Inflammatory macrophage treated with lipopolysaccharide for 4 hours (primary cell): Measurements from ENCODE around the gene SFMBT2.
"Not testable (repeated sequence)": the region's sequence is repeated elsewhere in the genome, so short reads cannot be mapped to it uniquely, and the experiment has no call there.

Source experiments
- DNase-seq: peaks from one replicate; pipeline ENCODE4 v3.0.0-alpha.2; 2020

The SFMBT2 gene

DNA sequence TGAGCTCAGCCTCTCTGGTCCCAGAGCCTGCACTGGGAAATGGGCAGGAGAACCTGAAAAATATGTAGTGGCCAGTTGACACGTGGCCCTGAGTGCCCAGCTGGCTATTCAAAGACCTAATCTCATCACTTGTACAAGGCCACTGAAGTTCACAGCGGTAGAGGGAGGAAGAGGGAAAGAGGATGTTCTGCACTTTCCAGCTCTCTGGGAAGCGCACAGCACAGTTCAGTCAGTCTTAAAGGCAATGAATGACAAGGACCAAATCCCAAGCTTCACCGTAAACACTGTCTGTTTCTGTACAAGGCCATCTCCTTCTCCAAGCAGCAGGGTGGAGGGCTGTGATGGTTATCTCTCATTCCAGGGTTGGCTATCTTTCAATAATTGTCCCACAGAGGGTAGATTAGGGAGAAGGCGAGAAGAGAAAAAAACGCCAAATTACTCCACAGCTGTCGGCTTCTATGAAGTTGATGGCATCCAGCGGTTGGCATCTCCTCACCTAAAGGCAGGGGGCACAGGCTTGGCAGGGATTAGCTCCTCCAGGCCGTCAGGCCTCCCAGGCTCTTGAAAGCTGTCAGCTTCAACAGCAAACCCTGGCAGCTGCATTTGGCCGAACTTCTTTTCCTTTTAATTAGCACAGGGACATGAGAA is 10.6 kb downstream of the SFMBT2 start:
- DNase-seq = no peak

DNA sequence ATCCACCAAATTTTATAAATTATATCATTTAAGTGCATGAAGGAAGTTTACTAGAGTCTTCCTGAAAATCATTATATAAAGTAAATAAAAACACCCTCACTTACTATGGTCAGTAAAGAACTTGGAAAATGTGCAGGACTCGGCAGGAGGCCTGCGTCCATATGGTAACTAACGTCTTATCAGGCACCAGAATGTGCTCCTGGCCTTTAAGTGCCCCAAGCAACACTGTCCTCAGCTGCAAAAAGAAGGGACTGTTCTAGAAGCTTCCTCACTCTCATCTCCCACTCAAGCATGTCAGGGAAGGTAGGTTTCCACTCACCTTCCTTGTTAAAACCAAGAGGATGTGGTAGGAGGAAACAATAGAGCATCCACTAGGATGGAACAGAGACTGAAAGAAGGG is 11.3 kb downstream of the SFMBT2 start:
- no peak for DNase-seq

DNA sequence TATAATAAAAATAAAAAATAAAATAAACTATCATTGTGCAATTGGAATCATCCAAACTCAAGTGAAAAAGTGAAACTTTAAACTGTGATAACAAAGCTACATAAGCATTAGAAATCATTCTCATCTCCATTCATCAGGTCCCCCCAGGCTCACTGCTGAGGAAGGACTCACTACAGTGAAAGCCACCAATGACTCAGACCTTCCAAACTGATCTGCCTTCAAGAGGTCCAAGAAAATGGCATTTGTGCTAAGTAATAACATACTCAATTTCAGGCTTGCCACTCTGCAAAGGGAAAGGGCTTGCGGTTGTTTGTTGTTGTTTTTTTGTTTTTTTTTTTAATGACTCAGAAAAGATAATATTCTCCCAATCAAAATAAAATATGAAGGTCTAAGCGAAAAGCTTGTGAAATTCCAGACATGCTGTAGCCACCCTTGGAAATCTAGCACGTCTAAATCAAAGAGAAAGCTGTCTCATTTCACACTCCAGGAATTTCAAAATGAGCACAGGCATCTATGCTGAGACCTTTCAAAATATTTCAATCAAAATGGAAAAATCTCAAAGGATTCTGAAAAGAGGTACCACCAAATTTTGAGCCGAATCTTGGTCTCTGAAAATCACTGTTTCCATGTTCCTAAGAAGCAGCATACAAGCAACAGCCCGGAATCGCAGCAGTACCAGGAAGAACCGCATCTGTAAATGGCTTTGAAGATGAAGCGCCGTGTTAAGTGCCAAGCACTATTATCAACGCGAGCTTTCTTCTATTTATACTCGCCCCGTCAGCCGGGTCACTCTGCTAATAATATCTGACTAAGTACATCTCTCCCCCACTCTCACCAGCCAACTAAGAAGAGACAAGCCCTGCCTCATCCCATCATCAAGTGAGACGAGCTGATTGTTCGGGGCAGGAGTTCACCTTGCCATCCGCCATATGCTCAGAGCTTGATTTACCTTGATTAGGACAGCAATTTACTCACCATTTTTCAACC is 13.5 kb downstream of the SFMBT2 start:
- DNase-seq = no peak

GRCh38 chr10:7392301-7392700 is 18.5 kb downstream of the SFMBT2 start:
- not testable (repeated sequence) for DNase-seq

DNA sequence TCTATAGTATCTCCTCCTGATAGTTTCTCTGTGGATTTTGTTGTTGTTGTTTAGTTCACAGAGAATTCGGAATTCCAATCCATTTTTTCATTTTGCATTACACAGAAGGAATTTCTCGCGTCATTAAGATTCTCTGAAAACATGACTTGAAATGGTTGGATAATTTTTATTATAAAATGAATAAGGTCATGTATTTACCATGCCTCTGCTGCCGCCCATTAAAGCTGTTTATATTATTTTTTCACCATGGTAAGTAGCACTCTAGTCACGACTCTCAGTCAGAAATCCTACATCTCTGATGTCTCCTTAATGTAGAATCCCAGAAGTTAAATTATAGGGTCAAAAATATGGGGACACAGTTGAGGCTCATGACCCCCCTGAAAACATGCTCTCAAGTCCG is 19.1 kb downstream of the SFMBT2 start:
- no peak for DNase-seq

GRCh38 chr10:7390689-7391110 is 20.1 kb downstream of the SFMBT2 start:
- not testable (repeated sequence) for DNase-seq

DNA sequence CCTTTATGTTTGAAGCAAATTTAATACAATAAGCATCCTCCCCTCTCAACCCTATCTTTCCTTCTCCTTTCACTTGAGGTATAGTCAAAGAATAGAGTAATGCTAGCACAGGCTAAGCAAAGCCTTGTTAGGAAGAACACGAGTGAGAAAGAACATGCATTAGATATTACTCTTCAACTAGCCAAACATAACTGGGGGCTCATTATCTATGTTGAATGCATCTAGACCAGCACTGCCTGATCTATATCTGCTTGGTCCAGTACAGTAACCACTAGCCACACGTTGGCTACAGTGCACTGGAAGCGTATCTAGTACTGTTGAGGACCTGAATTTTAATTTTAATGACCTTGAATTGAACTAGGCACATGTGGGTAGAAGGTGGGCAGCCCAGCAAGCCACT is 21.0 kb downstream of the SFMBT2 start:
- no peak for DNase-seq

DNA sequence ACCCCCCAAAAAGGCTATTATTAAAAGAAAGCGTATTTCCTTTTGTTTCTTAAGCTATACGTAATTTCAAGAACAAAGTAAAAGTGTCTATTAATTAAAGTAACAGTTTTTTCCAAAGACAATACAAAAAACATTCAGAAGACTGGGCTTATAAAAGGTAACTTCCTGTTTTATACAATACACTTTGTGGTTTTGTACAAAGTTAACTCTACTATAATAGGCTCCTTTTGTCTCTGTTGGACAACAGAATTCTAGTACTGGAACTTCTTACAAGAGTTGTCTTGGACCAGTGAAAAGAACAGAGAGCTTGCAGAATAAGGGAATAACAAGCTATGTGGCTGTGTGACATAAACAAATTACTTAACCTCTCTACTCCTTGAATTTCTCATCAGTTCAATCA is 21.5 kb downstream of the SFMBT2 start:
- DNase-seq = no peak

DNA sequence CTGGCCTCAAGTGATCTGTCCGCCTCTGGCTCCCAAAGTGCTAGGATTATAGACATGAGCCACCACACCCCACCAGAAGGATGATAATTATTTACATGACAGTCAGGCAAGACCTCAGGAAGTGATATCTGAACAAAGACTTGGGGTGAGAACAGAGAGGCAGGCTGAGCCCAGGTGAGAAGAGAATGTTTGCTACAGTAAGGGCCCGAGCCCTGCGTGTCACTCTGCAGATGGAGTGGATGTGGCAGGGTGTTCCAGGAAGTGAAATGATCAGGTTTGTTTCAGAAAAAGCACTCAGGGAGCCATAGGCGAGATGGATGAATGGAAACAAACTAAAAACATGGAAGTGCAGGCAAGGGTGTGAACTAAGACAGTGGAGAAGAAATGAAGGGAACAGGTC is 22.2 kb downstream of the SFMBT2 start:
- DNase-seq = no peak

GRCh38 chr10:7388149-7388548 is 22.7 kb downstream of the SFMBT2 start:
- DNase-seq = not testable (repeated sequence)

DNA sequence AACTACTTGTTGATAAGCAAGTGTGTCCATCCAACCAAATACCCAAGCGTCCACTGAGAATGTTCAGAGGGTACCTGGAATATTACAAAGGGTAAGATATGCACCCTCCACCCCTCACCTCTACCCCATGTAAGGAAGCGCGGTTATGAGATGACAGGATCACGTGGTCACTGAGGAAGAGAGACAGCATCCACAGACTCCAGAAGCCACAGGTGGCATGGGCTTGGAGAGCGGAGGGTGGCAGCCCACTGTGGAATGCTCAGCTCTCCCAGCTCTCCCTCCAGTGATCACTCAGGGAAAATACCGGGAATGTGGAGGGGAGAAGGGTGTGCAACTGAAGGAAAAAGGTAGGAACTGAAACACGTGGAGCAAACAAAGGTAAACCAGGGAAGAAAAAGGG is 25.7 kb downstream of the SFMBT2 start:
- no peak for DNase-seq

GRCh38 chr10:7383442-7383841 is 27.4 kb downstream of the SFMBT2 start:
- no peak for DNase-seq

DNA sequence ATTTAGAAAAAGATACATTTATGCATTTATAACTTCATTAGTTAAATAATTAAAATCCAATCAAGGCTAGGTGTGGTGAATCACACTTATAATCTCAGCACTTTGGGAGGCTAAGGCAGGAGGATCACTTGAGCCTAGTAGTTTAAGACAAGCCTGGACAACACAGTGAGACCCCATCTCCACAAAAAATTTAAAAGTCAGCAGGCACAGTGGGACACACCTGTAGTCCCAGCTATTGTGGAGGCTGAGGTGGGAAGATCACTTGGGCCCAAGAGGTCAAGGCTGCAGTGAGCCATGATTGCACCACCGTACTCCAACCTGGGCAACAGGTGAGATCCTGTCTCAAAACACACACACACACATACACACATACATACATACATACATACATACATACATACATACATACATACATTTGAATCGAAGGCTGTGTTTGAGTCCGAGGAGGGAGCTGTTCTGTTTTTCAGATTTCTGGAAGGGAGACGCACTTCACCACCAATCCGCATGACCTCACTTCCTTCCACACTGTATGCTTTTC is 30.1 kb downstream of the SFMBT2 start:
- DNase-seq = no peak

DNA sequence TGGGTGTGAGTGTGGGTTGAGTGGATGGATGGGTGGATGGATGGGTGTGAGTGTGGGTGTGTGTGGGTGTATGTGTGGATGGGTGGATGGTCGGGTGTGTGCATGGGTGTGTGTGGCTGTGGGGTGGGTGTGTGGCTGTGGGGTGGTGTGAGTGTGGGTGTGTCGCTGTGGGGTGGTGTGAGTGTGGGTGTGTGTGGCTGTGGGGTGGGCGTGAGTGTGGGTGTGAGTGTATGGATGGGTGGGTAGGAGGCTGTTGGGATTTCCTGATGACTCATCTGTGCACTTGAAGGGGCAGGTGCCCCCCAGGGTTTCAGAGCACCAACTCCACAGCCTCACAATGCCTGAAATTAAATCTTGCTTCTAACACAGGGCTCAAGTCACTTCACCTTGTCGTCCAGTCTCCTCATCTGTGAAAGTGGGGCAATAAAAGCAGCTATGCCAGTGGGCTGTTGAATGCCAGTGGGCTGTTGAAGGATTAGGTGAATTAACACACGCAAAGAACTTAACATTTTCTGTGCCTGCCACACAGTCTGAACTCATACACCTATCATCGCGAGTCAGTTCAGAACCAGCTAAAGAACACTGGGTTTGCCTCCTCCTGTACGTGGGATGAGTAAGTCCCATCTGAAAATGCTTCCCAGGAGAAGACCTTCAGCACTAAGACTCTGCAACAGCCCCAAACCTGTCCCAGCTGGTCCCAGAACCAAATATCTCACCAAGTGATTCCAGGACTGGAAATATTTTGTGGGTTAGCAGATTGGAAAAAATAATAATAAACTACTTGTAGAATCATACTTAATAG is 32.0 kb downstream of the SFMBT2 start:
- no peak for DNase-seq

- no peak for DNase-seq
These were observed 33.1 kb downstream of the SFMBT2 start for GRCh38 chr10:7377614-7378248.

- DNase-seq = no peak
These were observed 36.0 kb downstream of the SFMBT2 start for GRCh38 chr10:7374795-7375194.

DNA sequence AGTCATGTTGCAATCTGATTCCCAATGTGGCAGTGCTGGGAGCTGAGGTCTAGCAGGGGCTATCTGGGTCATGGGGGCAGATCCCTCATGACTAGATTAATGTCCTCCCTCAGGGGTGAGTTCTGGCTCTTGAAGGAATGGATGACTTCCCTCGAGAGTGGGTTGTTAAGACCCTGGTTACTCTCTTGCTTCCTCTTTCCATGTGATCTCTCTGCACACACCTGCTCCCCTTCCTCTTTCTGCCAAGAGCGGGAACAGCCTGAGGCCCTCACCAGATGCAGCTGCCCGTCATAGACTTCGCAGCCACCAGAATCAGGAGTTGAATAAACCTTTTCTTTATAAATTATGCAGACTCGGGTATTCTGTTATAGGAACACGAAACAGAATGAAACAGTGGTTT is 37.8 kb downstream of the SFMBT2 start:
- DNase-seq = no peak

DNA sequence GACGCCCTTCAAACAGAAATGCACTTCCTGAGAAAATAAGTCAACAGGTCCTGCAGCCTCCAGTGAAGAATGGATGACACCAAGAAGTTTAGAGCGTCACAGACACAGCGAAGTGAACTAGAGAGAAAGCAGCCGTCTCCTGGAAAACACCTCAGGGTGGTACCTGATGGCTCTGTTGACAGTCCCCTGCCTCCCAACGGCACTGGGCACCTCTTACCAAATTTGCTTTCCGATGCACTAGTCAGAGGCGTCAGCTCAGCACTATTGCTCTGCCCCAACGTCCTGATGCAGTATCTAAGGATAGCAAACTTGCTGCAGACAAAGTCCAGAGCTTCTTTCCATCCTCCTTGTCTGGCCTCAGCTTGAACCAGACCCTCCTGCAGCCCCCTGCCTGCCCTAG is 38.3 kb downstream of the SFMBT2 start:
- DNase-seq = no peak

DNA sequence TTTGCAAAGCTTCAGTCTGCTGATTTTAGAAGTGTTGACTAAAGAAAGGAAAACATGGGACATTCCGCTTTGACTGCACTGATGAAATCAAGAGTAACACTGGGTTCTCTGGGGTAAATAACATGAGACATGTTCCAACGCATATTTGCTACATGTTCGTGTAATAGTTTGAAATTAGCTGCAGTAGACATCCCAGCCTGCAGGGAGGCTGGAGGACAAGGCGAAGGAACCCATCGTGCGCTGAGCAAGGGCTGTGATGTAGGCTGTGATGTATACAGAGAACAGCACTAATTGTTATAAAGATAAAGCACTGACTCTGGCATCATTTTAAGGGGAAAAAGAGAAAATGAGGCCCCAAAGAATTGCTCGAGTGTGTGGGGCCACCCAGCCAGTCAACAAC is 40.3 kb downstream of the SFMBT2 start:
- DNase-seq = no peak

DNA sequence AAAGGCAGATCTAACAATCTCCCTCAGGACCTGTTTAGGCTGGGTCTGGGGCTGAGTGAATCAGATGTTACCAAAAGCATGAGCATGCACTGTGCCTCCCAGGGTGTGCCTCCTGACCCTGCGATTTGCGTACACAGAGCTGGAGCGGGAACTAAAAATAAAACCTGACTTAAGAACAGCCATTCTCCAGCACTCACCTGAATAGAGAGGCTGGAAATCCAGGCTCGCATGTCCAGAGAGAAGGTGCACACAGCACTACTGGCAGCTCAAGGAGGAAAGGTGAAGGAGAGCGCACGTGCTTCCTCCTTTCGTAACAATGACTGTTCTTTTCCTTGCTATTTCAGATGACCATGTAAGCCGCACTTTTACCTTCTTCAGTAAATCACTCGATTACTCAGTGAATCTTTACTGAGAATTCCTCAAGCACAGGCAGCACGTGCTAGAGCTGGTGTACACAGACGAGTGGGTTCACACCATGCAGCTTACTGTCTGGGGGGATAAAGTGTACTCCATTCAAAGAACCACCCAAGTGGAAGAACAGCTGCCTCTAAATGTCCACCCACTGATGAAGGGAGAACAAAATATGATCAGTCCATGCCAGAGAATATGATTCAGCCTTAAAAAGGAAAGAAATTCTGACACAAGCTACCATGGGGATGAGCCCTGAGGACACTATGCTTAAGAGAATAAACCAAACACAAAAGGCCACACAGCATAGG is 45.6 kb downstream of the SFMBT2 start:
- no peak for DNase-seq

- DNase-seq = no peak
These were observed 46.4 kb downstream of the SFMBT2 start for GRCh38 chr10:7364474-7364873.

GRCh38 chr10:7363700-7364099 is 47.1 kb downstream of the SFMBT2 start:
- no peak for DNase-seq
